ENCODE measurements around the gene ABHD10. TPM values are rescaled to one million over a fixed set of nuclear protein-coding genes. Genes with fewer than 3 reads are reported as not detected.

The ABHD10 gene
- total RNA-seq, 1 experiment from 2014 or later = 21.8 TPM

DNA sequence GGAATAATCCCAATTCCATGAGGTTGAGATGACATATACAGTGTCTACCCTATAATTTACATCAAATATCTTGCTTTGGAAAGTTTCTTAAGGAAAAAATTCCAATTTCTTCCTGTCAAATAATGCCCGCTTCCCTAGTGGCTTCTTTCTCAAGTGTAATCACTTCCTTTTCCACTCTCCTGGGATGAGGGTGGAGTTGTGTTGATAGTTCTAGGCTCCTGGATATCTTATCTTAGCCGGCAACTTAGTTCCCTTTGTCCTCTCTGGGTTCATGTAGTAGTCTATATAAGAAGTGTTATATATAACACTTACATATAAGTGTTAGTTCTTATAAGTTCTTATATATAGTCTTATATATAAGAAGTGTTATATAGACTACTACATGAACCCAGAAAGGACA lies 30.8 kb downstream of the ABHD10 start:
- Histone ChIP-seq H3T11ph (ENCODE audit: low read length) (no peak overlapping the region), H3K18ac (ENCODE audit: insufficient read length, low read depth, low read length) (no peak overlapping the region), H3K14ac (ENCODE audit: insufficient read depth, low read length) (no peak overlapping the region), H3K4ac (ENCODE audit: low read depth, low read length) (no peak overlapping the region), H4K20me1 (ENCODE audit: control insufficient read depth, insufficient read depth, insufficient read length) (no peaks in the 10 kb centered on the region), H2BK120ac (ENCODE audit: low read depth, low read length, poor library complexity, severe bottlenecking) (no peak overlapping the region), H3K9me3 (ENCODE audit: control insufficient read depth, low read depth, low read length) (no peaks in the 10 kb centered on the region), H3K23me2 (ENCODE audit: insufficient read length, low read depth, low read length, poor library complexity, severe bottlenecking) (no peaks in the 10 kb centered on the region), H2BK20ac (ENCODE audit: low read depth, low read length, poor library complexity, severe bottlenecking) (no peak overlapping the region), H3K4me1 (ENCODE audit: insufficient read depth, low read length) (no peaks in the 10 kb centered on the region), H3K79me1 (ENCODE audit: insufficient read depth, low read depth, low read length, poor library complexity, severe bottlenecking) (no peaks in the 10 kb centered on the region), H2BK15ac (ENCODE audit: low read depth, low read length) (no peak overlapping the region), H3K4me2 (ENCODE audit: insufficient read depth, insufficient read length, low read length) (no peak overlapping the region), H2BK12ac (ENCODE audit: insufficient read length, low read depth, low read length) (no peak overlapping the region), H3K23ac (ENCODE audit: insufficient read length, low read depth, low read length) (no peak overlapping the region), H2AK5ac (ENCODE audit: insufficient read length, low read length) (no peak overlapping the region), H4K5ac (ENCODE audit: insufficient read length, low read depth, low read length) (no peak overlapping the region), H2BK5ac (ENCODE audit: insufficient read length, low read length) (no peak overlapping the region), H2AFZ (ENCODE audit: low read length) (no peak overlapping the region), H4K91ac (ENCODE audit: insufficient read length, low read depth, low read length) (no peak overlapping the region), H4K8ac (replicated peaks; ENCODE audit: insufficient read length, low read depth, low read length) (no peak overlapping the region), H3K79me2 (ENCODE audit: insufficient read depth, low read length) (no peaks in the 10 kb centered on the region), H3K27me3 (ENCODE audit: insufficient read depth, low read length) (no peaks in the 10 kb centered on the region), H3K9ac (ENCODE audit: extremely low read depth, insufficient read length, low read length) (no peak overlapping the region), H3K56ac (ENCODE audit: insufficient read length, low read depth, low read length) (no peak overlapping the region), H3K27ac (ENCODE audit: insufficient read length, low read depth, low read length) (no peak overlapping the region)
- Mint-ChIP-seq H3K27ac (no peak overlapping the region), H3K4me3 (no peak overlapping the region), H3K4me1 (no peaks in the 10 kb centered on the region), H3K9me3 (no peaks in the 10 kb centered on the region), H3K36me3 (ENCODE audit: insufficient read depth in 1 of 3, low read depth in 3 of 3) (peaks cover 0 to 7% (median 5%) of the 10 kb centered on the region in 3 experiments; a peak in 4 of 7 replicates), H3K27me3 (ENCODE audit: low read depth) (no peaks in the 10 kb centered on the region)
- no CpG with 5 or more reads among the region's 2 CpGs for WGBS (ENCODE audit: extremely low coverage, insufficient read length, low lambda C conversion rate)
- TF ChIP-seq CTCF (conservative IDR thresholded peaks at IDR 0.05) = no peak
- no peak for DNase-seq
